ACC112 (cell line): ENCODE data around the gene TMEM259.

Experiments used
- H2AFZ ChIP-seq: fragments of 200-600 bp; sonication (generic); one replicate; pipeline ENCODE4 v1.6.0; 2017; ENCODE audit warnings: antibody characterized with exemption, low read length; ENCODE audit not compliant: unreplicated experiment
- H3K27ac ChIP-seq: fragments of 200-600 bp; sonication (generic); 2 replicates; pipeline ENCODE4 v1.5.1; 2014; ENCODE audit warnings: low read depth, mild to moderate bottlenecking, antibody characterized with exemption, low read length, moderate library complexity
- H3K27me3 ChIP-seq: fragments of 200-600 bp; sonication (generic); 2 replicates; pipeline ENCODE4 v1.6.1; 2014; ENCODE audit warnings: mild to moderate bottlenecking, antibody characterized with exemption, low read length, moderate library complexity, mixed read lengths; ENCODE audit not compliant: insufficient read depth
- H3K36me3 ChIP-seq: fragments of 200-600 bp; sonication (generic); 2 replicates; pipeline ENCODE4 v1.6.1; 2016; ENCODE audit warnings: mild to moderate bottlenecking, antibody characterized with exemption, low read length, moderate library complexity, mixed read lengths; ENCODE audit not compliant: insufficient read depth
- H3K4me1 ChIP-seq: fragments of 200-600 bp; sonication (generic); one replicate; pipeline ENCODE4 v1.6.1; 2016; ENCODE audit warnings: low read length, mixed read lengths; ENCODE audit not compliant: insufficient read depth, unreplicated experiment, control insufficient read depth
- H3K4me3 ChIP-seq: fragments of 200-600 bp; sonication (generic); 2 replicates; pipeline ENCODE4 v1.5.1; 2014; ENCODE audit warnings: mild to moderate bottlenecking, low read depth, low read length
- H3K79me2 ChIP-seq: fragments of 200-600 bp; sonication (generic); one replicate; pipeline ENCODE4 v1.6.0; 2016; ENCODE audit warnings: low read length; ENCODE audit not compliant: control insufficient read depth, unreplicated experiment, insufficient read depth

TMEM259 gene

DNA sequence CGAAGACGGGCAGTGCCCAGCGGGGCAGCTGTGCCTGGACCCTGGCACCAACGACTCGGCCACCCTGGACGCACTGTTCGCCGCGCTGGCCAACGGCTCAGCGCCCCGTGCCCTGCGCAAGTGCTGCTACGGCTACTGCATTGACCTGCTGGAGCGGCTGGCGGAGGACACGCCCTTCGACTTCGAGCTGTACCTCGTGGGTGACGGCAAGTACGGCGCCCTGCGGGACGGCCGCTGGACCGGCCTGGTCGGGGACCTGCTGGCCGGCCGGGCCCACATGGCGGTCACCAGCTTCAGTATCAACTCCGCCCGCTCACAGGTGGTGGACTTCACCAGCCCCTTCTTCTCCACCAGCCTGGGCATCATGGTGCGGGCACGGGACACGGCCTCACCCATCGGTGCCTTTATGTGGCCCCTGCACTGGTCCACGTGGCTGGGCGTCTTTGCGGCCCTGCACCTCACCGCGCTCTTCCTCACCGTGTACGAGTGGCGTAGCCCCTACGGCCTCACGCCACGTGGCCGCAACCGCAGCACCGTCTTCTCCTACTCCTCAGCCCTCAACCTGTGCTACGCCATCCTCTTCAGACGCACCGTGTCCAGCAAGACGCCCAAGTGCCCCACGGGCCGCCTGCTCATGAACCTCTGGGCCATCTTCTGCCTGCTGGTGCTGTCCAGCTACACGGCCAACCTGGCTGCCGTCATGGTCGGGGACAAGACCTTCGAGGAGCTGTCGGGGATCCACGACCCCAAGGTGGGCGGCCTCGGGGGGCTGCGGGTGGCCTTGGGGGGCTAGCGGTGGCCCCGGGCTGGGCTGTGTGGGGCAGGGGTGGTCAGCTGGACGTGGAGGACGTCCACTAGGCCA lies 15.9 kb downstream of the TMEM259 start:
- H2AFZ ChIP-seq, result no peak overlapping the region
- H3K4me3 ChIP-seq, result no peak overlapping the region
- H3K36me3 ChIP-seq, result no peaks in the 10 kb centered on the region
- no peak overlapping the region for H3K27ac ChIP-seq
- H3K27me3 ChIP-seq, result peaks cover 10% of the 10 kb centered on the region
- no peaks in the 10 kb centered on the region for H3K79me2 ChIP-seq
- H3K4me1 ChIP-seq, result peaks cover 2% of the 10 kb centered on the region

DNA sequence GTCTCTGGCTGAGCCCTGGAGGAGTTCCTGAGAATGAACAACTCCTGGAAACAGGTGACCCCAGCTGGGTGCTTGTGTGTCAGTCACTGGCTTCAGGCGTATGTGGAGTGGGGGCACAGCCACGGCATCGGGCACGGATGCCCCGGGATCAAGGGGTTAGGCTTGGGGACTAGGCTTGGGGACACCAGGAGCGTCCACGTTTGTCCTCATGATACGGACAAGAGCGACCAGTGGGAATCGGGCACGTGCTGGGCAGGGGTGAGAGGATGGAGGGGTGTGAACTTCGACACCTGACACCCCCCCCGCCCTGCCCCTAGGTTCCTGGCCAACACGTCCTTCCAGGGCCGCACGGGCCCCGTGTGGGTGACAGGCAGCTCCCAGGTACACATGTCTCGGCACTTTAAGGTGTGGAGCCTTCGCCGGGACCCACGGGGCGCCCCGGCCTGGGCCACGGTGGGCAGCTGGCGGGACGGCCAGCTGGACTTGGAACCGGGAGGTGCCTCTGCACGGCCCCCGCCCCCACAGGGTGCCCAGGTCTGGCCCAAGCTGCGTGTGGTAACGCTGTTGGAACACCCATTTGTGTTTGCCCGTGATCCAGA lies 16.6 kb downstream of the TMEM259 start:
- H3K4me1 ChIP-seq, result peaks cover 2% of the 10 kb centered on the region
- no peak overlapping the region for H3K27ac ChIP-seq
- H3K27me3 ChIP-seq, result peaks cover 13% of the 10 kb centered on the region

DNA sequence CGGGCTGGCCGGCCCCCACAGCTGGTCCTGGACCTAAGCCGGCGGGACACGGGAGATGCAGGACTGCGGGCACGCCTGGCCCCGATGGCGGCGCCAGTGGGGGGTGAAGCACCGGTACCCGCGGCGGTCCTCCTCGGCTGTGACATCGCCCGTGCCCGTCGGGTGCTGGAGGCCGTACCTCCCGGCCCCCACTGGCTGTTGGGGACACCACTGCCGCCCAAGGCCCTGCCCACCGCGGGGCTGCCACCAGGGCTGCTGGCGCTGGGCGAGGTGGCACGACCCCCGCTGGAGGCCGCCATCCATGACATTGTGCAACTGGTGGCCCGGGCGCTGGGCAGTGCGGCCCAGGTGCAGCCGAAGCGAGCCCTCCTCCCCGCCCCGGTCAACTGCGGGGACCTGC lies 17.6 kb downstream of the TMEM259 start:
- H3K4me3 ChIP-seq, result no peak overlapping the region
- H3K79me2 ChIP-seq, result no peaks in the 10 kb centered on the region
- peaks cover 2% of the 10 kb centered on the region for H3K4me1 ChIP-seq
- H2AFZ ChIP-seq, result no peak overlapping the region
- no peak overlapping the region for H3K27ac ChIP-seq
- no peaks in the 10 kb centered on the region for H3K36me3 ChIP-seq
- peaks cover 18% of the 10 kb centered on the region for H3K27me3 ChIP-seq

More for the DNA sequence above, 16.6 kb downstream of the TMEM259 start:
- Histone ChIP-seq H3K4me3 (no peak overlapping the region), H3K36me3 (no peaks in the 10 kb centered on the region), H3K79me2 (no peaks in the 10 kb centered on the region), H2AFZ (no peak overlapping the region)

DNA sequence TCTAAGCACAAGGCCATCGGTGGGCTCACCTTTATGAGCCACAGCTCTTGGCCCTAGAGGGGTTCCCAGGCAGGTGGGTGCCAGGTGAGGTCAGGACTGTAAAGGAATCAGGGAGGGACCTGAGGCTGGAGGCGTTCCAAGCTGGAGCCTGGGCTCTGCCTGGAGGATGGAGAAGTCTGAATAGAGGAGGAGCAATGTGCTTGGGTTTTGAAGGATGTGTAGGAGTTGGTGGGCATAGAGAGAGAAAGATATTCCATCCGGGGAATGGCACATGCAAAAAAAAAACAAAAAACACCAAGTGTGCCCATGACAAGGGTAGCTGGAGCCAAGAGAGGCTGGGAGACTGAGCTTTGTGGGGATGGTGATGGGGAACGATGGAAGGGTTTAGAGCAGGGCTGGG lies 18.3 kb downstream of the TMEM259 start:
- H3K4me1 ChIP-seq, result peaks cover 2% of the 10 kb centered on the region
- no peak overlapping the region for H2AFZ ChIP-seq
- no peak overlapping the region for H3K4me3 ChIP-seq
- peaks cover 18% of the 10 kb centered on the region for H3K27me3 ChIP-seq
- H3K79me2 ChIP-seq, result no peaks in the 10 kb centered on the region
- no peak overlapping the region for H3K27ac ChIP-seq
- H3K36me3 ChIP-seq, result no peaks in the 10 kb centered on the region

DNA sequence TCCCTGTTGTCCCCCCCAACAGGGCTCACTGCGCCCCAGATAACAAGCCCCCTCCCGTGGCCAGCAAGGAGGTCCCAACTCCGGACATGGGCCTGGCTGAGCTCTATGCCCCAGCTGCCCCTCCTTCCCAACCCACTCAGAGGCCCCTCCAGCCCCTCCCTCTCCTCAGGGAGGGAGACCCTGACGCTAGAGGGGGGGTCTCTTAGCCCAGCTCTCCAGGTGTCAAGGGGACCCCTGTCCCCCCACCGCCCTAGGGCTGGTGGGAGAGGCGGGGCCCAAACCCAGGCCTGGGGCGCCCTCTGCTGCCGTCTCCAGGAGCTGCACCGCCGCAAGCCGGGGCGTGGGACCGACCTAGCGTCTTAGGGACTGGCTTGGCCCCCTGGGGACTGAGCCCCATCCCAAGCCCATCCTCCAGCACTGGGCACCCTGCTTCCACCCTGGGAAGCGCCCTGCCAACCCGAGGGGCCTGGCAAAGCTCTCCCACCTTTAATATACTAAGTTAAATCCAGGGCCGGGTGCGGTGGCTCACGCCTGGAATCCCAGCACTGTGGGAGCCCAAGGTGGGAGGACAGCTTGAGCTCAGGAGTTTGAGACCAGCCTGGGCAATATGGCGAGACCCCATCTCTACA lies 19.3 kb downstream of the TMEM259 start:
- peaks cover 2% of the 10 kb centered on the region for H3K4me1 ChIP-seq
- no peaks in the 10 kb centered on the region for H3K36me3 ChIP-seq
- H3K27ac ChIP-seq, result no peak overlapping the region
- H3K4me3 ChIP-seq, result no peak overlapping the region
- H3K79me2 ChIP-seq, result no peaks in the 10 kb centered on the region
- H2AFZ ChIP-seq, result no peak overlapping the region
- peaks cover 18% of the 10 kb centered on the region for H3K27me3 ChIP-seq

DNA sequence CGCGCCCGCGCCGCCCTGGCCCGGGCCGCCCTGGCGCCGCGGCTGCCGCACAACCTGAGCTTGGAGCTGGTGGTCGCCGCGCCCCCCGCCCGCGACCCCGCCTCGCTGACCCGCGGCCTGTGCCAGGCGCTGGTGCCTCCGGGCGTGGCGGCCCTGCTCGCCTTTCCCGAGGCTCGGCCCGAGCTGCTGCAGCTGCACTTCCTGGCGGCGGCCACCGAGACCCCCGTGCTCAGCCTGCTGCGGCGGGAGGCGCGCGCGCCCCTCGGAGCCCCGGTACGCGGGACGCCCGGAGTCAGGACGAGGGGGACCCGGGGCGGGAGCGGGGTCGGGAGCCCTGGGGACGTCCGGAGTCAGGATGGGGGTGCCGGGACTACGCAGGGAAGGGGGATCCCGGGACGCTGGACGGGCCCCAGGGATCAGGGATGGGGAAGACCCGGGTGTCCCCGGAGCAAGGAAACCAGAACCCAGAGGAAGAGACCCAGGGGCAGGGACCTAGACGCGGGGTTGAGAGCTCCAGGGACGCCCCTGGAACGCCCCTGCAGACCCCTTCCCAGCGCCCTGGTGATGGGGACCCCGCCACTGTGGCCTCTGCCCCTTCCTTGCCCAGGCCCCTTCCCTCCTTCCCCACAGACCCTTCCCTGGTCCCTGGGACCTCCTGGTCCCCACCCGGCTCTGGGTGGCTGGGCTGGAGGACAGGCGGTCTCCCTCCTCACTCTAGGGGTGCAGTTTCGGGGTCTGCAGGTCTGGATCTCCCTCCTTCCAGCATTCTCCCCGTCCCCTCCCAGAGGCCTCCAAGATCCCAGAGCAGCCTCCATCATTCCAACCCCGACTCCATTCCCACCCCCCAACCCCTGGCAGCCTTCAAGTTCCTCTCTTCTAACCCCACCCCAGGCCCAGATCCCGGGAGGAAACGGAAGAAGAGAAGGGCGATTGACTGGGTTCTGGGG lies 20.1 kb downstream of the TMEM259 start:
- Histone ChIP-seq H3K36me3 (no peaks in the 10 kb centered on the region), H3K79me2 (no peaks in the 10 kb centered on the region), H3K27me3 (peaks cover 18% of the 10 kb centered on the region), H3K4me1 (peaks cover 7% of the 10 kb centered on the region), H3K27ac (no peak overlapping the region), H2AFZ (no peak overlapping the region), H3K4me3 (peak overlapping the region; percentile 12; the same call in 1 of the 2 replicates)

DNA sequence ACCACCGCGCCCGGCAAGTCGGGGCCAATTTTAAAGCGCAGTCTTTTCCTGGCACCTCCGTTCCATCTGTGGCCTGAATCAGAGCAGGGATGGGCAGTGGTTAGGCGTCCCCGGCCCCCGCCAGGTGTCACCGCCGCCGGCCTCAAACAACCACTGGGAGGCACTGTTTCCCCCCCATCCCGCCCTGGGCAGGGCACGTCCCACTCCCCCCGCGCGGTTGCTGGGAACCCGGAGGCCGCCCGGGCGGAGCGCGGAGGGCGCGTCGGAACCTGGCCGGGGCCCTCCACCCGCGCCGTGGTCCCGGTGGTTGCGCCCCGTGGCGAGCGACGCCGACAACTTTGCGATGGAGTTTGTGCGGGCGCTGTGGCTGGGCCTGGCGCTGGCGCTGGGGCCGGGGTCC lies 20.8 kb downstream of the TMEM259 start, which contains the start of gene GRIN3B:
Gene GRIN3B (plus strand): TSS at position 325 of the 400 bp plus-strand sequence. CDS start 19 bp downstream, at position 344.
- Histone ChIP-seq H3K4me1 (peaks cover 7% of the 10 kb centered on the region), H3K27ac (no peak within 1 kb of the TSS), H2AFZ (no peak within 1 kb of the TSS), H3K27me3 (peaks cover 18% of the 10 kb centered on the region), H3K4me3 (peak within 1 kb of the TSS; percentile 12; the same call in 1 of the 2 replicates), H3K79me2 (no peaks in the 10 kb centered on the region), H3K36me3 (no peaks in the 10 kb centered on the region)

DNA sequence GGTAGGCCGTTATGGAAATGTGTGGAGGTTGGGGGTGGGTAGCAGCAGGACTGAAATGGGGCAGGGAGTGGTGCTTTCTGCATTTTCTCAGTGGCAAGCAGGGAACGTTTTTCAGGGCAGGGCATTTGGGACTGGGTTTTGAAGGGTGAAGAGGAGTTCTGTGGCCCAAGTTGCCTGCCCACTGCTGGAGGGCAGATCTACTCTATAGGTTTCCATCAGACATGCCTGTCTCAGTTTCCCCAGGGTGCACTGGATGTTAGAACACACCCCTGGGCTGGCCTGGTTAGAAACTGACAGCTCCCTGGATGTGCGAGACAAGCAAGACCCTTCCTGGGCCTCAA lies 21.6 kb downstream of the TMEM259 start:
- H3K27ac ChIP-seq, result no peak overlapping the region
- no peak overlapping the region for H3K4me3 ChIP-seq
- H3K36me3 ChIP-seq, result no peaks in the 10 kb centered on the region
- no peak overlapping the region for H2AFZ ChIP-seq
- no peaks in the 10 kb centered on the region for H3K79me2 ChIP-seq
- H3K4me1 ChIP-seq, result peaks cover 7% of the 10 kb centered on the region
- peaks cover 18% of the 10 kb centered on the region for H3K27me3 ChIP-seq

DNA sequence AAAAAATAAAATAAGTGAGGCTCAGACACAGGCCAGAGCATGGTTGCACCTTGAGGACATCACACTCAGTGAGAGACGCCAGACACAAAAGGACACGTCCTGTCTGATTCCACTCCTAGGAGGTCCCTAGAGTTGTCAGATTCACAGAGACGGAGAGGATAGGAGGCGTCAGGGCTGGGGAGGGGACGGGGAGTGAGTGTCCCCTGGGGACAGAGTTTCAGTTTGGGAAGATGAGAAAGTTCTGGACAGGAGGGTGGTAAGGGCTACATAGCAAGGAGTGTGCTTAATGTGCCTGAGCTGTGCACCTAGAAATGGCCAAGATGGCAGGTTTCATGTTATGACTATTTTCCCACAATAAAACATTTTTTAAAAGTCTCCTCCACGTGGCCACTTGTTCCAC lies 22.9 kb downstream of the TMEM259 start:
- H2AFZ ChIP-seq, result no peak overlapping the region
- H3K27ac ChIP-seq, result no peak overlapping the region
- peaks cover 18% of the 10 kb centered on the region for H3K27me3 ChIP-seq
- H3K36me3 ChIP-seq, result no peaks in the 10 kb centered on the region
- peaks cover 7% of the 10 kb centered on the region for H3K4me1 ChIP-seq
- H3K79me2 ChIP-seq, result no peaks in the 10 kb centered on the region
- no peak overlapping the region for H3K4me3 ChIP-seq
